Kidney (tissue), 14 donors: ENCODE measurements around the gene PLA2G4B. TPM values are rescaled to one million over a fixed set of nuclear protein-coding genes. Genes with fewer than 3 reads are reported as not detected.
A peak's percentile ranks its signal among the peaks of the same experiment; 100 is the strongest.

Experiments
- DNase-seq, 5 donors: peaks; one replicate each; pipeline ENCODE4 v3.0.0-alpha.2; 2013 to 2020
- FAIRE-seq: peaks from 2 replicates; lab custom pipeline; 2012; peaks lifted over from hg19 to GRCh38; lab: Jason Lieb, UNC
- H3K27ac ChIP-seq, 2 donors: one replicate each; pipeline ENCODE4 v1.7.0; 2013; ENCODE audit warnings: low read depth in 2 of 2, low read length in 2 of 2, inconsistent platforms in 1 of 2
- H3K27me3 ChIP-seq: one replicate; pipeline ENCODE4 v1.7.1; 2013; ENCODE audit warnings: low read length, inconsistent platforms; ENCODE audit not compliant: control insufficient read depth, insufficient read depth
- H3K36me3 ChIP-seq, 3 donors: one replicate each; pipeline versions ENCODE4 v1.7.0 to v1.7.1; 2013; ENCODE audit warnings: low read length in 3 of 3, control low read depth in 1 of 3, inconsistent platforms in 1 of 3; ENCODE audit not compliant: insufficient read depth in 3 of 3, control insufficient read depth in 2 of 3
- H3K4me1 ChIP-seq, 3 donors: one replicate each; pipeline versions ENCODE4 v1.7.0 to v1.7.1; 2013; ENCODE audit warnings: low read length in 3 of 3, inconsistent platforms in 1 of 3, low read depth in 1 of 3; ENCODE audit not compliant: control insufficient read depth in 2 of 3, insufficient read depth in 2 of 3
- H3K4me3 ChIP-seq, 3 donors: one replicate each; pipeline versions ENCODE4 v1.7.0 to v1.8.1; 2013; ENCODE audit warnings: low read length in 3 of 3, control low read depth in 1 of 3, inconsistent platforms in 1 of 3
- H3K9ac ChIP-seq, 3 donors: one replicate each; pipeline versions ENCODE4 v1.7.0 to v1.7.1; 2013; ENCODE audit warnings: low read length in 3 of 3, control low read depth in 1 of 3, inconsistent platforms in 1 of 3
- H3K9me3 ChIP-seq, 3 donors: one replicate each; pipeline versions ENCODE4 v1.7.0 to v1.7.1; 2013; ENCODE audit warnings: low read length in 3 of 3, control low read depth in 1 of 3, inconsistent platforms in 1 of 3; ENCODE audit not compliant: control insufficient read depth in 2 of 3, insufficient read depth in 1 of 3
- CTCF ChIP-seq: IDR thresholded peaks from 3 replicates; pipeline ENCODE4 v1.5.1; 2012; ENCODE audit warnings: mild to moderate bottlenecking, moderate library complexity, borderline replicate concordance; ENCODE audit not compliant: insufficient read depth; ENCODE audit errors: extremely low read depth
- intact Hi-C: fragments of 100-400 bp; cut with DNase I; formaldehyde crosslinking; loops from one replicate; pipeline ENCODE4 v1.11.1; 2022
- polyA plus RNA-seq: library from polyadenylated mRNA; stranded (reverse); fragments of 350-450 nt; fragmentation: Illumina TruSeq; extraction: RNeasy Lipid Tissue Mini Kit (QIAGEN cat#74804); gene quantifications from one replicate; pipeline ENCODE4 v1.2.3, GENCODE V29; 2014; ENCODE audit warnings: low read depth, low replicate concordance; ENCODE audit not compliant: insufficient read depth
- total RNA-seq: library from RNA; stranded (reverse); fragmentation: NEBNext Ultra II Directional; extraction: Animal tissue kit (Norgen Biotek cat#: 25700); gene quantifications from one replicate; pipeline ENCODE4 v1.2.1, GENCODE V29; 2021
- donor health status: control.
- donor health status: control.
- donor health status: control.
- donor health status: control.
- donor health status: control.
- donor health status: DM: yes; HTN: yes; CAD: no.
- donor health status: Normal renal cell carcinoma (clear cell type).

PLA2G4B gene
- total and polyA plus RNA-seq, 2 donors from 2014 or later, result 4.8 to 8.3 TPM

GRCh38 chr15:41790169-41790568, 48.5 kb upstream of the PLA2G4B start:
- H3K36me3 ChIP-seq, result no peaks in the 10 kb centered on the region
- TF ChIP-seq CTCF, result no peak
- no peak overlapping the region for H3K4me3 ChIP-seq
- H3K27ac ChIP-seq, result peak overlapping the region in 1 of 2 donors; percentile 34
- H3K27me3 ChIP-seq, result no peaks in the 10 kb centered on the region
- no peak overlapping the region for H3K9ac ChIP-seq
- H3K4me1 ChIP-seq, result peaks cover 0 to 19% (median 18%) of the 10 kb centered on the region in 3 donors
- H3K9me3 ChIP-seq, result no peaks in the 10 kb centered on the region
- DNase-seq, result no peak
- intact Hi-C loops, result no loop called here
- no peak for FAIRE-seq

- no peak for TF ChIP-seq CTCF
- Histone ChIP-seq H3K36me3 (no peaks in the 10 kb centered on the region), H3K27ac (peak overlapping the region; percentile 40 to 54), H3K9ac (no peak overlapping the region), H3K27me3 (no peaks in the 10 kb centered on the region), H3K4me3 (peak overlapping the region in 1 of 3 donors; percentile 6), H3K9me3 (no peaks in the 10 kb centered on the region), H3K4me1 (peaks cover 0 to 21% (median 19%) of the 10 kb centered on the region in 3 donors)
- intact Hi-C loops, result no loop called here
- FAIRE-seq (no peak), DNase-seq (no peak)
These were observed 47.7 kb upstream of the PLA2G4B start for GRCh38 chr15:41790756-41791546.

- Histone ChIP-seq H3K4me3 (no peak overlapping the region), H3K4me1 (peaks cover 0 to 26% (median 24%) of the 10 kb centered on the region in 3 donors), H3K27me3 (no peaks in the 10 kb centered on the region), H3K9me3 (no peaks in the 10 kb centered on the region), H3K27ac (peak overlapping the region; percentile 3 to 20), H3K36me3 (no peaks in the 10 kb centered on the region), H3K9ac (no peak overlapping the region)
- TF ChIP-seq CTCF, result no peak
- intact Hi-C loops, result no loop called here
- FAIRE-seq (no peak), DNase-seq (no peak)
These were observed 47.1 kb upstream of the PLA2G4B start for GRCh38 chr15:41791547-41791937.
